Measurements from ENCODE around the gene CHST6. TPM values are rescaled to one million over a fixed set of nuclear protein-coding genes. Genes with fewer than 3 reads are reported as not detected.
A peak's percentile ranks its signal among the peaks of the same experiment; 100 is the strongest.

The CHST6 gene
- total and polyA plus RNA-seq, 9 of the 15 experiments (the other 6 are each of a cell fraction or from before 2014, with no cell fraction given) = 0.01 to 0.05 (median 0.02) TPM; not detected in 6

- TF ChIP-seq CLOCK (CRISPR knock-in tag; IDR thresholded peaks at IDR 0.05; ENCODE audit: borderline replicate concordance) (no peak), ZNF79 (CRISPR knock-in tag; IDR thresholded peaks at IDR 0.05; ENCODE audit: low read depth) (no peak), CHD4 (IDR thresholded peaks at IDR 0.05; ENCODE audit: insufficient read depth, insufficient replicate concordance, low read depth, low read length, poor library complexity, severe bottlenecking) (no peak), HDGF (IDR thresholded peaks at IDR 0.05) (no peak), NR2C1 (IDR thresholded peaks at IDR 0.05) (no peak), NR2C1 (tag; IDR thresholded peaks at IDR 0.05) (no peak; the same call in 1 of the 2 replicates), SMARCB1 (IDR thresholded peaks at IDR 0.05; ENCODE audit: insufficient read length, low read depth) (no peak), TFAM (CRISPR knock-in tag; conservative IDR thresholded peaks at IDR 0.05) (no peak), MTA3 (IDR thresholded peaks at IDR 0.05; ENCODE audit: borderline replicate concordance) (peak; percentile 17; the same call in 1 of the 2 replicates), BMI1 (IDR thresholded peaks at IDR 0.05; ENCODE audit: low read length) (no peak), GTF2E2 (tag; IDR thresholded peaks at IDR 0.05) (no peak; the same call in 1 of the 2 replicates), ZBTB34 (CRISPR knock-in tag; IDR thresholded peaks at IDR 0.05) (no peak), ZNF175 (CRISPR knock-in tag; IDR thresholded peaks at IDR 0.05; ENCODE audit: low read depth) (no peak), GMEB1 (CRISPR knock-in tag; IDR thresholded peaks at IDR 0.05) (no peak), ZBTB17 (CRISPR knock-in tag; IDR thresholded peaks at IDR 0.05) (no peak), SMARCC2 (IDR thresholded peaks at IDR 0.05; ENCODE audit: low read depth) (0 out of 2 replicates have a peak, but pooled peaks have one; percentile 16)
- TF ChIP-seq, protein P1, sequence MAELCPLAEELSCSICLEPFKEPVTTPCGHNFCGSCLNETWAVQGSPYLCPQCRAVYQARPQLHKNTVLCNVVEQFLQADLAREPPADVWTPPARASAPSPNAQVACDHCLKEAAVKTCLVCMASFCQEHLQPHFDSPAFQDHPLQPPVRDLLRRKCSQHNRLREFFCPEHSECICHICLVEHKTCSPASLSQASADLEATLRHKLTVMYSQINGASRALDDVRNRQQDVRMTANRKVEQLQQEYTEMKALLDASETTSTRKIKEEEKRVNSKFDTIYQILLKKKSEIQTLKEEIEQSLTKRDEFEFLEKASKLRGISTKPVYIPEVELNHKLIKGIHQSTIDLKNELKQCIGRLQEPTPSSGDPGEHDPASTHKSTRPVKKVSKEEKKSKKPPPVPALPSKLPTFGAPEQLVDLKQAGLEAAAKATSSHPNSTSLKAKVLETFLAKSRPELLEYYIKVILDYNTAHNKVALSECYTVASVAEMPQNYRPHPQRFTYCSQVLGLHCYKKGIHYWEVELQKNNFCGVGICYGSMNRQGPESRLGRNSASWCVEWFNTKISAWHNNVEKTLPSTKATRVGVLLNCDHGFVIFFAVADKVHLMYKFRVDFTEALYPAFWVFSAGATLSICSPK (IDR thresholded peaks at IDR 0.05; ENCODE audit: borderline replicate concordance) = no peak
- TF ChIP-seq, protein P2, sequence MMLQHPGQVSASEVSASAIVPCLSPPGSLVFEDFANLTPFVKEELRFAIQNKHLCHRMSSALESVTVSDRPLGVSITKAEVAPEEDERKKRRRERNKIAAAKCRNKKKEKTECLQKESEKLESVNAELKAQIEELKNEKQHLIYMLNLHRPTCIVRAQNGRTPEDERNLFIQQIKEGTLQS (IDR thresholded peaks at IDR 0.05) = no peak
- TF ChIP-seq, protein P2 (CRISPR knock-in tag; conservative IDR thresholded peaks at IDR 0.05) = peak; percentile 21; the same call in 1 of the 2 replicates
Measured at GRCh38 chr16:75433732-75434413, 61.4 kb downstream of the CHST6 start (continued).

All from K562 (cell line).